Dermis microvascular lymphatic vessel endothelial cell (primary cell): ENCODE results near the gene DMRT3. TPM values are rescaled to one million over a fixed set of nuclear protein-coding genes. Genes with fewer than 3 reads are reported as not detected.

Experiments
- DNase-seq, 2 donors: peaks; one replicate each; pipeline versions ENCODE4 v3.0.0 to v3.0.0-alpha.2; 2010; ENCODE audit warnings: low read depth in 2 of 2
- total RNA-seq: library from RNA; depleted of rRNA; stranded (reverse); fragments of >200 nt; gene quantifications from 2 replicates; pipeline ENCODE4 v1.2.1, GENCODE V29; 2014

DMRT3 gene
- total RNA-seq, 1 donor from 2014 or later: not detected

DNA sequence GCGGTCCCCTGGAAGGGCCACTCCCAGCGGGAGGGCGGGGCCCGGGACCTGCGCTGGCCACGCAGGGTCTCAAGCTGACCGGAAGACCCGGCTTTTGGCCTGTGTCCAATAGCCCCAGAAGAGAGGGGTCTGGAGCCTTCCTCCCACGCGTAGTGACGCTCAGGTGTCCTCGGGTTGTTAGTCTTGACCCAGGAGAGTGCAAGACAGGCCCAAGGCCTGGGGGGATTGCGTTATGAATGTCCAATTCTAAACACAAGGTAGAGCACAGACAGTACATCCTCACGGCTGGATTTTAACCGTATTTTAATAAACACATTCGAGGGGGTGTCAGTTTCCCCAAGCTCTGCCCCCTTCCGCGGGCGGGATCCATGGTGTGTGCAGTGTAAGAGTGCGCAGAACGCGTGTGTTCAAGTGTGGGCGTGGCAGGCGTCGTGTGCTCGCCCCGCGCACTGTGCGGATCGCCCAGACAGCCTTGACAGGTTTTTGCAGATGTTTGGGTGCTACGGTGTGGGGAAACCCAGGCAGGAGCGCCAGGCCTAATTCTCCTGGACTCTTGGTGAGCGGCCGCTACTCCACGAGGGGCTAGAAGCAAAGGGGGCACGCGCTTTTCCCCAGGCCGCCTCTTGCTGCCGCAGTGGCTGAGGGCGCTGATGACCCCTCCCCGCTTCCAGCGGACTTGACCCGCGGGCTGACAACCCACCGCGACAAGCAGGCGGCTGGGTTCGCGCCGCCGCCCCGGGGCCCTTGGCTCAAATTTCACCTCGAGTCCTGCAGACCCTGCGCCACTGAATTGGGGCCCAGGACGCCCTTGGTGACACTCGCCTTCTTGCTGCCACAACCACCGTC lies 6.1 kb upstream of the DMRT3 start:
- DNase-seq: no peak

DNA sequence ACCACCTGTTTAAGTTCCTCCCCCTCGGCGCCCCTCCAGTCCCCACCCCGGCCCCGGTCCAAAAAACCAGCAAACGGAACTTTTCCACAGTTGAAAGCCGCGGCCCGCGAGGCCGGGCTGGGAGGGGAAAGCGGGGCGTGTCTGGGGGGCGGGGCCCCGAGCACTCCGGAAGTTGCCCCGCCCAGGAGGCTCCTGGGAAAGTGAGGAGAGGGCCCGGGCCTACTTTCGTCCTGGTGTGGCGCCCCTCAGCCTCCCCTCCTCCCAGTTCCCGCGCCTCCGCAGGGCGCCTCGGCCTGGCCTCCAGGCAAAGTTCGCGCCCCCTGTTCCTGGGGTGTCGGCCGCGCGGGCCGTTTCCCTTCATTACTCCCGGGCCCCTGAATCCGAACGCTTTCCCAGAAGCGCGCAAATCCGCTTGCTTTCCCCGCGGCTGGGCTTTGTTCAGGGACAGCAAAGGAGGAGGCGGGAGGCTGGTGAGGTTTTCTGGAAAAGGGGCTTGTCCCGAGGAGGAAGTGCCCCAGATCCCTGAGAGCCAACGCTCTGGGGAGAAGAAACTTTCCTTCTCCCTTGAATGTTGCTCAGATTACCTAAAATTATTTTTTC lies 4.5 kb upstream of the DMRT3 start:
- DNase-seq: no peak

DNA sequence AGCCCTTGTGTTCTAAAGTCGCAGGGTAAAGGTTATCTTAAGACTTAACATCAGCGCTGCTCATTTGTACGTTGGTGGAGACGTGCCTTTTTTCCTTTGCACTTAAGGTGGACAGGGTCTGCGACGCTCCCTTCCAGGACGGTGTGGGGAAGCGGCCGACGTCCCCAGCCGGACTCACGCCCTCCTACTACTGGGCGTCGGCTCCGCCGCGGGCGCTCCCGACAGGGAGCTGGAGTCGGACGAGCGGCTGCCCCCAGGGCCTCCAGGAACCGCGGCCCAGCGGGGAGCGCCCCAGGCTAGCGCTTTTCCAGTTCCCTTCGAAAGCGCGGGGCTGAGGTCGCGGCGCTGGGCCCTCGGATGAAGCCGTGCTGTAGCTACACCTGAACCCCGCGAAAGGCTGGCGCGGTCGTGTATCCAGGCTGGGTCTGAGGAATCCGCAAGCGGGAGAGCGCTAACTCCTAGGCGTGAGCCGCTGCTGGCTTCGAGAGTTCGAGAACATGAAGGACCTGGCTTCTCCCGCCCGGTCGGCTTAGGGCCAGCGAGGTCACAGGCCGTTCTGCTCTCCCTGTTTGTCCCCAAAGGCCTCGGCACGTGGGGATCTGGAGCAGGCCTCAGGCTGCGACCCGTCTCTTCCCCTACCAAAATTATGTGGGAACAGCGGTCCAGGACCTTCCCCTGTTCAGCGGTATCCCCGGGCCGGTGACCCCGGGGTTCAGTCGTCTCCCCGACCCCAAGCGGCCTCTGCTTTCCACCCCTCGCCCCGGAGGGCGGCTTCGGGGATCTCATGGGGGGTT lies 3.8 kb upstream of the DMRT3 start:
- no peak for DNase-seq

DNA sequence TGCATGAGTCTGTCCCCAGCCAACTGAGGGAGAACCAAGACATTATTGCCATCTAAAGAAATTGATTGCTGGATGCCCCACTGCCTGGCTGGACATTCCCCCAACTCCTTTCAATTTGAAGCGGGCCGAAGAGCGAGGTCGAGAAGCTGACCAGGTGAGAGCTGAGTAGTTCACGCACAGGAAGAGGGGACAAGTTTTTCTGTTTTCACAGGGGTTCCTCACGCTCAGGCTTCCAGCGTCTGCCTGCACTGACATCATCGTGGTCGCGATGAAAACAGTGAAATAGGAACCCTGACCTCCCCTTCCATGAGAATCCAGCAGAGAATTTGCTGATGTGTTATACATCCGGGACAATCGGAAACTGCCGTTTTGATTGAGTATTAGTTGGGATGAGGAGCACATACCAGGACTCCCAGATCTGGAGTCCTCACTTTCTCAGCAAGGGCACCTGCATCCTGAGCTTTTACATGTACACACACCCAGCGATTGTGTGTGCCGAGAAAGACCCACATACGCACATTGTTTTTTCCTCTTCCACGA lies 3.1 kb upstream of the DMRT3 start:
- no peak for DNase-seq

DNA sequence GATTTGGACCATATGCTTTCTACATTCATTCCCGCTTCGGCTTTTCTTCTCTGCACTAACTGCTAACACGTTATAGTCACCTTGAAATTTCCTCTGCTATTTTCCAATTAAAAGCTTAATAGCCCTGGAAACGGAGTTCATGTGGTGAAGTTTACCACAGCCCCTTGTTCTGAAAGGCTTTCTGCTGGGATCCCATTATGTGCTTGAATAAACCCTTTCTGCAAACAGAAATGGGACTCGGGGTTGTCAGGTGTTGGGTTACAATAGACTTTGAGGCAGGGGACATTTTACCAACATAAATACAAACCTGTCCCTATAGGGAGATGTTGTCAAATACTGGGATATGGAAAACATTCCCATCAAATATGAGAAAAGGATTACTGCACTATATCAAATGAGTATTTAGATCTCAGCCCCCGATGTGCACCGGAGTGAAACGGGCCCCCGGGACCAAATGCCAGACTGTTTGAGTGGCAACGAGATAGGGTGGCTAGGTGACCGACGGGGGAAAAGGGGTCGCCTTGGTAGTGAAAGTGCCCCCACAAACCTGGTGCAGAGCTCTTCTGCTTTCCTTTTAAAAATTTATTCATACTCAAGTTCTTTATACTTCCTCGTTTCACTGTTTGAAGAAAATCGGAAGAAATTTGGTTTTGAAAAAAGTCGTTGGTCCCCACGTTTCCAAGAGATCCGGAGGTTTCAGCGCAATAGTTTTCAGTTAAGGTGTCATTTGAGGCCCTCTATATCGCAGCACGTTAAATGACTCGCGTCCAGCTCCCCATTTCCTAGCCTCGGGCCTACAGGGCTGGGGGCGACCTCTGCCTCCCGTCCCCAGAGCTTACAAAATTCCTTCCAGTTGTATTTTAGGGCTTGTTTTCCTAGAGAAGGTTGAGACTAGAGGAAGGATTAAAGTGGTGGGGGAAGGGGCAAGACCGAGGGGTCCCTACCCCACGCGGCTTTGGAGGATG lies 2.1 kb upstream of the DMRT3 start:
- DNase-seq: no peak

DNA sequence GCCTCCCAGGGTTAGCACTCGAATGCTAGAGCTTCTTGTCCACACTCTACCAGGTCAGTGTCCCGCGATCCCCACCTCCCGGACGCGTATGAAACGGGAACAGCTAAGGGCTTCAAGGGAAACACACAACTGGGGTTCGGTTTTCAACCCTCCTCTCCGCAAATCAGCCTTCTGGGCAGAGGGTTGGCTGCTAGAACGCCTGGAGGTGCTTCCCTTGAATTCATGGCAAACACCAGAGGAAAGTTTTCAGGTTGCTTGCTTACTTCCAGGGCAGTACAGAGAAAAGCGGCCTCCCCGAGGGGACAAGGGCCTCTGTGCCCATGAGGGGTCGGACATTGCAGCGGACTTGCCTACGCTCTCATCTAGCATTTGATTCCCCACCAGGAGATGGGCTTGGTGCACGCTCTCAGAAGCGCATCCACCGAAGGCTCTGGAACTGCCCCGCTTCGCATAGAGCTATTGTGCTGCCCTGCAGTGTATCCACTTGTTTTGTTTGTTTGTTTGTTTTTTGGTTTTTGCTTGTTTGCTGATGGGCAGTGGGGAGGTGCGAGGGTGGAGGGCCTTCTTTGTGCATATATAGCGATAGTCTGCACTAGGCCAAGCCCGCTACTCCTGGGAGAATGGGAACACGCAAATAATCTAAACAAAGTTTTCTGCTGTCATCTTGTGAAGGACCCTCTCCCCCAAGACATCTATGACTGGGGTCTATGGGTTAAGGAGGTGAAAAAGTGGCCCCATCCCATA lies 1.3 kb upstream of the DMRT3 start:
- DNase-seq: no peak

DNA sequence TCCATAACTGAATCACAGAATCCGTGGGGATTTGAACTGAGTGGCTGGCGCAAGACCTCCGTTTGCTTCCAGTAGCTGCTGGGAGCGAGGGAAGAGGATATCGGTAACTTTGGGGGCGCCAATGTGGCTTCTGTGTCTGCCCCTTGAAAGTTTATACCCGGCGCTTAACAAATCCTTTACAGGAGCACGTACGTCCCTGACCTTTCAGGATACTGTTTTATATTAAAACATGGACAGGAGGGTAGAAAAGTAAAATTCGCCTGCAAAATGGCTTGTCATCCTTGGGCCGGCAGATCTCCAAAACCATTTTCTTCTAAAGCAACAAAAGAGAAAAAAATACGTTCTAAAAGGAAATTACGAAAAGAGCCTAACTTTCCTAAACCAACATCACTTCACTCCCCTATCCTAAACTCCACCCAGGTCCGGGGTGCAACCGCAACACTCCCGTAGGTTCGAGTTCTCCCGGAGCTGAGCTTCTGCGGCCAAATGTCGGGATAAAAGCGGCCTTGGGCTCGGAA lies 656 bp upstream of the DMRT3 start:
- DNase-seq: no peak

DNA sequence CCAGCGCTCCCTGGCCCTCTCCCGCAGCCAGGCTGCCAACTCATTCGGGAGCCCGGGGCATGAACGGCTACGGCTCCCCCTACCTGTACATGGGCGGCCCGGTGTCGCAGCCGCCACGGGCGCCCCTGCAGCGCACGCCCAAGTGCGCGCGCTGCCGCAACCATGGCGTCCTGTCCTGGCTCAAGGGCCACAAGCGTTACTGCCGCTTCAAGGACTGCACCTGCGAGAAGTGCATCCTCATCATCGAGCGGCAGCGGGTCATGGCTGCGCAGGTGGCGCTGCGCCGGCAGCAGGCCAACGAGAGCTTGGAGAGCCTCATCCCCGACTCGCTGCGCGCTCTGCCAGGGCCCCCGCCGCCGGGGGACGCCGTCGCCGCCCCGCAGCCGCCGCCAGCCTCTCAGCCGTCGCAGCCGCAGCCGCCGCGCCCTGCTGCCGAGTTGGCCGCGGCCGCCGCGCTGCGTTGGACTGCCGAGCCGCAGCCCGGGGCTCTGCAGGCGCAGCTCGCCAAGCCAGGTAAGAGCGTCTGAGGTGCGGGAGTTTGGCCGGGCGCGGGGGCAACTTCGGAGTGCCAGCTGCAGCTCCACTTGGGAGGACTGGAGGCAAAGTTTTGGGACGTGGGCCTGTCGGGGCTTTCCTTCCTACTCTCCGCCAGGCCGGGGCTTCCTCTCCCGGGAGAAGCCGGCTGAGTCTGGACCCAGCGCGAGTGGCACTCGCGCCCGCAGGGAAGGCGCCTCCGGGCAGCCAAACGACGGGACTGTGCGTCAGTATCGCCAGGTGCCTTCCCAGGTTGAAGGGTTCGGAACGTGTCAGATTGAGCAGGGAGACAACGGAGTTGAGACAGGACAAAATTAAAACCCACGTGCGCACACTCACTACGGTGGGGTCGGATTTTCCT lies 735 bp downstream of the DMRT3 start:
- no peak for DNase-seq

DNA sequence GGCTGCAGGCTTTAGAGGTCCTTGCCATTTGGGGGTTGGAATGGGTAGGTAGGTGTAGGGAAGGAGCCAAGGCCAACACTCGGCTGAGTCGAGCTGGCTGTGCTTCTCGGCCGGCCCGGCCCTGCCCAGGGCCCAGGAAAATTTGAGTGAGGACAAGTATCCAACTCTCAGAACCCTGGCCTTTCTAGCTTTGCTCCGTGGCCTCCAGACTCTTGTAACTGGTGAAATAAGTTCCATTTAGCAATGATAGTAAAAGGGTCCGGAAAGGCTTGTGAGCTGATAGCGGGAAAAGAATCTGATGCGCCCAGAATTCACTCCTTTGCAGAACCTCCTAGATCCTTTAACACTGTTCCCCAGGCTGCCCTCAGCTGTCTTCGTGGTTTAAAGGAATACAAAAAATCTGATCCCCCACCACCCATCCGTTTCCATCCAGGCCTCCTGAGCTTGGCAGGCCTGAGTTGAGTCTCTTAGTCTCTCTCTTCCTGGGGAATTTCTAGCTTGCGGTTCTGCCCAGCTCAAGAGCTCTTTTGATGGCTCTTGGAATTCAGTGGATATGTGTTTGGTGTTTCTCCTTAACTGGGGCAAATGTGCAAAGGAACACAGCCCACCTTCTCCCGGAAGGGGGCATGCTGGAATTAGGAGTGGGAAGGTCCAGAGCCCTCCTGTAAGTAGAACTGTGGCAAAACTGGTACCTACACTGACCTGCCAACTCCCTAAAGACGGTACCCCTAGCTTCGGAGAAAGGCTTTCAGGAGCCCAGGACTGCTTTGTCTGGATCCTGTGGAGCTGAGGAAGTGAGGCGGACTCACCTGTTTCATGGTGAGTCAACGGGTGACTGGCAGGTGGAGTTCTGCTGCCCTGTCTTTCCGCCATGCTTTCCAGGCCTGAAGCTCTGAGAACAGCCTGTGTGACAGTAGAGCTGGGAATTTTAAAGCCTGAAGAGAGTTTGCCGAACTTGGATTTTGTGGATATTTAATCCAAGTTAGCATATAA lies 1.7 kb downstream of the DMRT3 start:
- DNase-seq: no peak

DNA sequence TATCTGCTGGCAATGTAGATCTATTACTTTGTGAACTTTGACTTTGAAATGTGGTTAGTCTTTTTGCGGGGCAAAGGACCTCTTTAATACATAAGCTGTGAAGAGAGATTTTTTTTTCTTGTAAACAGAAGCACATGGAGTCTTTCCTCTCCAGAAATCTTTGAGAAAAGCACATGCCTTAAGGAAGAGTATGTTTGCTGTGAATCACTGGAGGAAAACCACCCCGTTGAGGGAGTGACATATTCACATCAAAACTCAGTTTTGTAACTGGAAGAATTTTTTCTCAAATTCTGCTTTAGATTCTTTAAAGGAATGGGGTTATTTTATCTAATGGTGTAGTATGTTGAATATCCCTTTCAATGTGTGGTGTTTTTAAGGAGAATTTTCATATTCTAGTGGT lies 3.5 kb downstream of the DMRT3 start:
- no peak for DNase-seq

DNA sequence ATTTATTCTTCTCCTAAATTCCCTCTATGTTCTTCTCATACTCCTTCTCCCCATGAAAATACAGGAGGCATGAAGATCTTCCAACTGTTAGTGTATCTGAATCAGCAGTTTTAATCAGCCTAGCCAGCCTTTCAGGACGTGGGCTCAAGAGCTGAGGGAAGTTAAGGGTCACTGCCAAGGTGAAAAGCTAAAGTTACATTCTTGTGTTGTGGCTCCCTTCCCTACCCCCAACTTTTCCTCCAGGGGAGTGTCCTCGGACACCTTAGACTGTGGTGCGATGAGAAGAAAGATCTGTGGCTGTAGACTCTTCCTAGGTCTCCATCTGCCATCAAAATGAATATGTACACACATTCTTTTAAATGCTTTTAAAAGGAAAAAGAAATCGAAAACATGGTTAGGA lies 4.2 kb downstream of the DMRT3 start:
- no peak for DNase-seq

DNA sequence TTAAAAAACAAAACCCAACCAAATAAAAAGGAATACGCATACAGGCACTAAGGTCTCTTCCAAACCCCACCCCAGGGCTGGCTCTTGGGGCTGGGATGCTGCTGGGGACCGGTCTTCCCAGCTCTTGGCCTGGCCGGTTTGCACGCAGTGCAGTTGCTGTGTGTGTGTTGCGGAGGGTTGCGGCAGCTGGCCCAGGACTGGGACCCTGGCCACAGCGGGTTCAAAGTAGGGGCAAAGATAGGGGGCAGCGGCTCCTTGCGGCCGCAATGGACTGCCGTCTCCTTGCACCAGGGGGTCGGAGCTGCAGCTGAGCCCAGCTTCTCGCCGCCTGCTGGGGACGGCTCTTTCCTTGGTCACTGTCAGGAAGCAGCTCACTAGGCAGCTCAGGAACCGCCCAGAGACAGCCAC lies 5.0 kb downstream of the DMRT3 start:
- DNase-seq: no peak

DNA sequence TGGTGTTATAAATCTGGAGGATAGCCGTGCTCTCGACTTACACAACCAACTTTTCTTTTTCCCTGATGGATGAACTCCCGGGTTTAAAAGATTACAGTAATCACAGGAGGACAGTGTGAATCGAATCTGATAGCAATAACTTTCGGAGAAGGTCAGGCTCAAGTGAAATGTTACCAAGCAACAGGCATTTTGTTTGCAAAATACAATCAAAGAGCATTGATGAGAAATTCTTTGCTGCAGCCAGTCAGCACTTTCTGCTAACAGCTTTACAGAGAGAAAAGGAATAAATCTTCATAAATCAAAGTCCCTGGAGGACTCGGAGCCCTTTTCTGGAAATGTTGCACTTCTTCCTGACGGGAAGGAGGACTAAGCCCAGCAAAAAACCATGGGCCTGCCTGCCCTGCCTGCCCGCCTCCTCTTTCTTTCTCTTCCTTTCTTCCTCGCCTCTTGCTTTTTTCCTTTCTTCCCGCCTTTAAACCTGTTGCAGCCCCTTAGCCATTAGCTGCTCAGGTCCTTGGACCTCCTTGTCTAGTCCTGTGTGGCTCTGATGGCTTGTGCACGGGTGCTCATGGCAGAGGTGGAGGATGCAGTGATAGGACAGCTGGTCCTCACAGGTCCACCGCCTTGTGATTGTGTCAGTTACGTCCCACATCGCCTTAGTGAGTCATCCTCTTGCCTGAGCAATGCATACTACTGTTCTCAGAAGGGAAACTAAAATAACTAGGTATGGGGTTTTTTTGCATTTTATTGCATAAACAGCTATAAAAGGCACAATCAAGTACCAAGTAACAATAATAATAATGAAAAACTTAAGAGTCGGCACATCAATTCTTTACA lies 6.2 kb downstream of the DMRT3 start:
- DNase-seq: no peak

DNA sequence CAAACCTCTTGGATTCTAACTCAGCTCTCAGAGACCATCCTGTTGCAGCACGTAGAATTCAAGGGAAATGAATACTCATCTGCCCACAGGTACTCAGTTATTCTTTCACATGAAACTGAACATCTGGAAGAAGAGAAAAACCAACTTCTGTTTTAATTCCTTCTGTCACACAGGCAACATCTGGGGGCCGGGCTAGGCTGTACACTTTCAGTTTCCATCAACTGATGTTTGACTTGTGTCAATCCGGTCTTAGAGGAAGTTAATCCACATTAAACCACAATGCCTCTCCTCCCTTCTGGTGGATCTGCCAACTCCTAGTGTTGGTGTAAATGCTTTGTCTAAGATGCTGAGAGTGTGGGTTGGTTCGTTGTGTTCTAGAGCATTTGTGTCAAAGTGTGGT lies 17.6 kb downstream of the DMRT3 start:
- no peak for DNase-seq

DNA sequence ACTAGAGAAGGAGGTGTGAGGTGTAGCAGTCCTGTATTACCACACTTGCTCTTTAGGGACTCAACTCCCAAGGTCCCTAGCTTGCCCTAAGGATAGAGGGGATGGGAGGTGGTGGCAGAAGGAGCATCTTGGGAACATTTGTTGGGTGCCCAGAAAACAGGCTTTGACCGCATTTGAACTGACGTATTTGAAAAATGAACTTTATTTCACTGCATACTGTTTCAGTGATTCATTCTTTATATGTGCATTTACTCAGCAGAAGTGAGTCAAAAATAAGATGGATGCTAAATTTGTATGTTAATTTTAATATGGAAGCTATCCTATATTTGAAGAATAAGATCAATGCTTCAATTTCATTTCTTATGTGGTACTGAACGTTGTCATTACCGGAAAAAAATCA lies 18.7 kb downstream of the DMRT3 start:
- DNase-seq: no peak

DNA sequence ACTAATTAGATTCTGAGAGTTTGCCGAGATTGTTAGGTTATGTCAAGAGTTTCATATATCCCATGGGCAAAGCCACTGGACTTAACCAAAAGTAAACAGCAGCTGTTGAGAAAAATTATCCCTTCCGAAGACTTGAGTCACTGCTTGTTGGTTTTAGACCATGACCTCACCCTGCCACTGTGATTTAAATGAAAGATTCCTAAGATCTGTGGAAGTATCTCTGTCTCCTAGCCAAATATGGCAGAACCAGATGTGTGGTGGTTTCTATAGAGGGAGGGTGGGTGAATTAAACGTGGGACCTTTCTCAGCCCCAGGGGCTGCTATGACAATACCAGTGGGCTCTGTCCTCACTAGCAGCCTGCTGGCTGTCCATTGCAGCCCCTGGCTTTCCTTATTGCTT lies 19.3 kb downstream of the DMRT3 start:
- DNase-seq: no peak
